Spleen (tissue), 3 donors: Measurements from ENCODE around the gene SPATA7.

Source experiments
- POLR2A ChIP-seq, 3 donors: fragments of 450-650 bp; IDR thresholded peaks; one replicate each; pipeline ENCODE4 v1.5.1; 2017; ENCODE audit warnings: antibody characterized with exemption in 3 of 3, mild to moderate bottlenecking in 1 of 3
- POLR2AphosphoS5 ChIP-seq, 3 donors: sonication (generic); formaldehyde crosslinking; IDR thresholded peaks; one replicate each; pipeline ENCODE4 v1.5.1; 2017; ENCODE audit warnings: antibody characterized with exemption in 3 of 3

- TF ChIP-seq POLR2AphosphoS5 (IDR thresholded peaks at IDR 0.05) (no peak), POLR2A (IDR thresholded peaks at IDR 0.05) (no peak)
These were observed 3.4 kb downstream of the SPATA7 start for GRCh38 chr14:88388741-88389282.
